HG02981 (cell line): ENCODE results near the gene RIF1.

ENCODE experiments used
- ATAC-seq: cut with Tn5 transposase; IDR thresholded peaks from one replicate; pipeline ENCODE4 v1.9.1; 2021; ENCODE audit warnings: mild to moderate bottlenecking, moderate library complexity; ENCODE audit not compliant: unreplicated experiment

RIF1 gene, protein sequence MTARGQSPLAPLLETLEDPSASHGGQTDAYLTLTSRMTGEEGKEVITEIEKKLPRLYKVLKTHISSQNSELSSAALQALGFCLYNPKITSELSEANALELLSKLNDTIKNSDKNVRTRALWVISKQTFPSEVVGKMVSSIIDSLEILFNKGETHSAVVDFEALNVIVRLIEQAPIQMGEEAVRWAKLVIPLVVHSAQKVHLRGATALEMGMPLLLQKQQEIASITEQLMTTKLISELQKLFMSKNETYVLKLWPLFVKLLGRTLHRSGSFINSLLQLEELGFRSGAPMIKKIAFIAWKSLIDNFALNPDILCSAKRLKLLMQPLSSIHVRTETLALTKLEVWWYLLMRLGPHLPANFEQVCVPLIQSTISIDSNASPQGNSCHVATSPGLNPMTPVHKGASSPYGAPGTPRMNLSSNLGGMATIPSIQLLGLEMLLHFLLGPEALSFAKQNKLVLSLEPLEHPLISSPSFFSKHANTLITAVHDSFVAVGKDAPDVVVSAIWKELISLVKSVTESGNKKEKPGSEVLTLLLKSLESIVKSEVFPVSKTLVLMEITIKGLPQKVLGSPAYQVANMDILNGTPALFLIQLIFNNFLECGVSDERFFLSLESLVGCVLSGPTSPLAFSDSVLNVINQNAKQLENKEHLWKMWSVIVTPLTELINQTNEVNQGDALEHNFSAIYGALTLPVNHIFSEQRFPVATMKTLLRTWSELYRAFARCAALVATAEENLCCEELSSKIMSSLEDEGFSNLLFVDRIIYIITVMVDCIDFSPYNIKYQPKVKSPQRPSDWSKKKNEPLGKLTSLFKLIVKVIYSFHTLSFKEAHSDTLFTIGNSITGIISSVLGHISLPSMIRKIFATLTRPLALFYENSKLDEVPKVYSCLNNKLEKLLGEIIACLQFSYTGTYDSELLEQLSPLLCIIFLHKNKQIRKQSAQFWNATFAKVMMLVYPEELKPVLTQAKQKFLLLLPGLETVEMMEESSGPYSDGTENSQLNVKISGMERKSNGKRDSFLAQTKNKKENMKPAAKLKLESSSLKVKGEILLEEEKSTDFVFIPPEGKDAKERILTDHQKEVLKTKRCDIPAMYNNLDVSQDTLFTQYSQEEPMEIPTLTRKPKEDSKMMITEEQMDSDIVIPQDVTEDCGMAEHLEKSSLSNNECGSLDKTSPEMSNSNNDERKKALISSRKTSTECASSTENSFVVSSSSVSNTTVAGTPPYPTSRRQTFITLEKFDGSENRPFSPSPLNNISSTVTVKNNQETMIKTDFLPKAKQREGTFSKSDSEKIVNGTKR (N-terminal part only)

DNA sequence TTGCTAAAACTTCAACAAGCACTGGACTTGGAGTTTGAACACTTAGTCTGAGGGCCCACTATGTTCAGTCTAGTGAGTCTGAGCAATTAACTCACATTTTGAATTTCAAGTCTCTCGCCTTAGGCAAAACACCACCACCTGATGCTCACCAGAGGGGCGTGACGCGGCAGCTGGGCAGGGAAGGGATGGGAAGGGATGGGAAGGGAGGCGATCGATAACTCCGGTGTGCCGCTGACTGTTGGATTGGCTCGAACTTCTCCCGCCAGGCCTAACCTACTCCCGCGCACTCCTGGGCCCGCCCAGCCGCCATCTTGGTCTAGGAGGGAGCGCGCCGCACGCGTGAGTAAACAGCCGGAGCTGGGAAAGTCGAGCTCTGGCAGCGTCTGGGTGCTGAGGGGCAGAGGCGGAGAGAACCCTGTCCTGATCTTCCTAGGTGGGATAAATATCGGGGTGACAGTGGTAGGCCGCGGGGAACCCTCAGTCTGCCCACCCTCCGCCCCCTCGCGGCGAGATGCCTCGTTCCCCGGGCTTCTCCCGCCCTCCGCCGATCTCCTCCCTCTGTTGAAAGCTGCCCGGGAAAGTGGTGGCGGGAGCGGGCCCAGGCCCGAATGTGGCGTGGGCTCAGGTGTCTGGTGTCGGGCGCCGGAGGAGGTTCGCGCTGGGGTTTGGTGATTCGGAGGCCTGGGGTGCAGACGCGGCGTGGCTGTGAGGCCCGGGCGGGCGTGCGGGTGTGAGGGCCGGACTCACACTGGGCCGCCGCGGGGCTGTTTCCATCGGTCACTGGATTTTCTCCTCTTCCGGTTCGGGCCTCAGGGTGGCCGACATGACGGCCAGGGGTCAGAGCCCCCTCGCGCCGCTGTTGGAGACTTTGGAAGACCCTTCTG is at the start of gene RIF1:
Gene RIF1 (plus strand): TSS at position 302 of the 884 bp plus-strand sequence. CDS start 522 bp downstream, at position 824.
- peak; percentile 89 for ATAC-seq

DNA sequence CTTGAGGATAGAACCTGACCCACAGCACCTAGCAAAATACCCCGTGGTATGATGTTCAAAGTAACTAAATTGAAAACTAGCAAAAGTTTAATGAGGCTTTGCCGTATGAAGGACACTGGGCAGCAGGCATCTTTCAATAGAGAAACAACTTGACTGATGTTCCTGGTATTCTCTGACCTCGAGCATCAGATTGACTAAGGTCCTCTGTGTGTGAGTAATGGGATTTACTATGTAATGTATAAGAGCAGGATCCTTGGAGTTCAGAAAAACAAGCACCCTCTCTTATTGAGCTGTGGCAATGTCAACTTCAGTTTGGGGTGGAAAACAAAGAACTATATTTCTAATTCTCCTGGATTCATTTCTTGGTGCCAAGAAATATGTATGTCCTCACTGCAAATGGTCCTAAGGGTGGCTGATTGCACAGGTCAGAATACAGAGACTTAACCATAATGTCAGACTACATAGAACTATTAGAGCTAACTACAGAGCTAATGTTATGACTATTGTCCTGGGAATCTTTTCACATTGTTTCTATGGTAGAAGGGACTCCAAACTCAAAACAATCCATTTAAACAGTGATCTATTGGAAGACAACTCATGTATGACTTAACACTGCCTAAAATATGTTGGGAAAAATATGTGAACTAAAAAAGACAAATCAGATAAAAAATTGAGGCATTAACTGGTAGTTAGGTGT is 47.9 kb upstream of the RIF1 start:
- no peak for ATAC-seq

DNA sequence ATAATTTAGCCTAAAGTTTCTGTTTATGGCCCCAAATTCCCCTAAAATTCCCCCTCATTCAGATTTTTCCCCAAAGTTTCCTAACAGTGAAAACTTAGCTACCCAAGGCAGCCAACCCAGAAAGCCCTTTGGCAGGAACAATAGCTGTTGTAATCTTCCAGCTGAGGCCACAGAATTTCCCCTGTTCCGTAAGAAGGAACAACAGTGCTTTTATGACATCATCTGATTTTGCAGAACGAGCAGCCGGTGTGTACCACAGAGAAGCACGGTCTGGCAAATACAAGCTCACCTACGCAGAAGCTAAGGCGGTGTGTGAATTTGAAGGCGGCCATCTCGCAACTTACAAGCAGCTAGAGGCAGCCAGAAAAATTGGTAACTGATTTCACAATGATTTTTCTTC is 46.0 kb upstream of the RIF1 start:
- ATAC-seq, result peak; percentile 74

DNA sequence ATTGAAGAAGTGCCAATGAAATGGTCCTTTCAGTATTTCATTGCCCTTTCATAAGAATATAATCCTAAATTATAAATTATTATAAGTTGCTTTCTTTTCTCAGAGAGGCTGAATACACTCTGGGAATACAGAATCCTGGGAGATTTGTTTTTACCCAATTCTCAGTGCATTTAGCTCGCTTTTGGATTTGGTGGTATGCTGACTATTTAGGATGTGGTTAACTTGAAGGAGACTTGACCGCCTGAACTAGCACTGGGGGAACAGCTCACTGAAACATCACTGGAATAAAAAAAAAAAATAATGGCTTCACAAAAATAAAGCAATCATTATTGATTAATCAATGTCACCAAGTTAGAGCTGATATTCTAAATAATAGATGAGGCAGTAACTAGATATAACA is 42.1 kb upstream of the RIF1 start:
- ATAC-seq, result no peak

DNA sequence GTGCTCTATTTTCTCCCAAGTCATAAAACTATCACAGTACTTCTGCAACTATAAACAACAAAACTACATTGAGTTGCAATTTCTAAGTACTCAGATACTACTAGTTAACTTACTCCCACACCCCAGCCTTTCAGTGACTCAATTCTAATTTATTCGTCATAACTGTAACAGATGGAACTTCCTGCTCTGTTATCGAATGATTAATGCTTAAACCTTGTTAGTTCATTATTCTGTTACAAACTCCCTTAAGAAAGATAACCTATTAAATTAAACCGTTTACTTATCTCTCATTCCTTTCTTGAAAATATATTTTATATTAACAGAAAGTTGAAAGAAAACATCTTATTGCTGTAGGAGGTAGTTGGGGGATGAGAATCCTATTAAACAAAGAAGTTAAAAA is 35.3 kb upstream of the RIF1 start:
- peak; percentile 99 for ATAC-seq

DNA sequence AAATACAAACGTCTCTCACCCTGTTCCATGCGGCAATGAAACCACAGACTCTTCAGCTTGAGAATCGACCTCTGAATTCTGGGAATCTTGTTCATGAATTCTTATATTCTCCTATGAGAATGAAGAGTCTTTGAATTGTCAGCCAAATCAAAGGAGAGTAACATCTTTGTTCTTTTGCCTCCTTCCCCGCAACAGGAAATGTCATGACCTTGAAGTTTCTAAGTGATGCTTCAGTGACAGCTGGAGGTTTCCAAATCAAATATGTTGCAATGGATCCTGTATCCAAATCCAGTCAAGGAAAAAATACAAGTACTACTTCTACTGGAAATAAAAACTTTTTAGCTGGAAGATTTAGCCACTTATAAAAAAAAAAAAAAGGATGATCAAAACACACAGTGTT is 30.5 kb upstream of the RIF1 start:
- ATAC-seq, result no peak

DNA sequence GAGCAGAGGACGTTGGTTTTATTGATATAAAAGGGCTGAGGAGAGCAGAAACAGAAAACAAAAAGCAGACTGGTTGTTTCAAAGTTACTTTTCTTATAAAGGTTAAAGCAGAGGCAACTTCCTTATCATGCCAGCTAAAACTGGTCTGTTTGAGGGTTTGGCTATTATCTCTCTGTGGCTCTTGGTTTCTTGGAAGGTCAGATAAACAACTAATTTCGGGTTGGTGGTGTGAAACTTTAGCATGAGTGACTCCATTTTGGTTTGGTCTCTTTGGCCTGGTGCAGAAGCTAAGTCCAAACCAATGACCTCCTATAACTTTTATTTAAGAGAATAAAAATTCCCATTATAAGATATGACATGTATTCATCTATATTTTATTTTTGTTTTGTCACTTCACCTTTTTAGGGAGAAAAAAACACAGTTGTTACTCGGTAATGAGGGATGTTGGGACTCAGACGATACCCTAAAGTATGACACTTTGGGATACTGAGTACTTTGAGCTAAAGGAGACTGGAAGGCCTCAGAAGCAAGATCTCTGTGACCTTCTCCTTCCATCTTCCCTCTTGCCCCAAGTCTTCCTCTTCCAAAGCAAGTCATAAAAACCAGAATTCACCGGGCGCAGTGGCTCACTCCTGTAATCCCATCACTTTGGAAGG is 29.0 kb upstream of the RIF1 start:
- no peak for ATAC-seq

DNA sequence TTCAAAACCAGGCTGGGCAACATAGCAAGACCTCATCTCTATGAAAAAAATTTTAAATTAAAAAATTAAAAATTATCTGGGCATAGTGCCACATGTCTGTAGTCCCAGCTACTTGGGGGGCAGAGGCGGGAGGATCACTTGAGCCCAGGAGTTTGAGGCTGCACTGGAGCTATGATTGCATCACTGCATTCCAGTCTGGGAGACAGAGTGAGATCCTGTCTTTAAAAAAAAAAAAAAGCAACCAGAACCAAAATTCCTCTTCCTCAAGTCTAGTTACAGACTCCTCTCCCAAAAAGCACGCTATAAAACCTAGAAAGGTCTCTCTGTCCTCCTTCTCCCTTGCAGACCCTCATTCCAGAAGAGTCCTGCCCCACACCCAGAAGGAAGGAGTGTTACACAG is 28.4 kb upstream of the RIF1 start:
- ATAC-seq, result no peak

DNA sequence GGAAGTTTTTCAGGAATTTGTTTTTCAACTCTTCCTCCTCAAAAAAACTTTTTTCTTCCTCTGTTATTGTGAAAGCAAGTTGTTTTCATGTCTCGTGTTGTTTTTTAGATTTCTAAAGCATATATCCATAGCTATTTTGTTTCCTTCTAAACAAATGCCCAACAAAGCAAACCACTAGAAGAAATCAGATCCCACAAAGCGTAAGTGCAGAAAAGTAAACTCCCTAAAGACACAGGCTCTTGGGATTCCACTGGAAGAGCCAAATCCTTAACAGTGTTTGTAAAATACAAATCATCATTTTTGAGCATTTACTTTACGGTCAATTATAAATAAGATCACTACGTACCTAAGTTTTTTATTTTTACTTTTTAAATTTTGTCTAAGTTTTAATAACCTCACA is 21.7 kb upstream of the RIF1 start:
- no peak for ATAC-seq

DNA sequence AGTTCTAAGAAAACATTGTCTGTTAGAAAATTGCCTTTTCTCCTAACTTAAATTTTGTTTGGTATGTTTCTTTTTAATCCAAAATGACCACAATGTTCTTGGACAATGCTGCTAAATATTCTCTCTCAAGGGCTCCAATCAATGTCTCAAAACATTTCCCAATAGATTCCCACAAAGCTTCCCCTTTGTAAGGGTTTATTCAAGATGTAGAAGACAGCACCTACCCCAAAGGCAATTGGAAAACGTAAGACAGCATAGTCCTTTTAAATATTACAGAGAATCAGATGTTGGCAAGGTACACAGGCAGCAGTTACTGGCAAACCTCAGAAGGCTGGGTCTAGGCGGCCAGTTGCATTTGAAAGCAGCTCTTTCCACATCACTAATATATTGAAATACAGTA is 18.3 kb upstream of the RIF1 start:
- ATAC-seq, result no peak

DNA sequence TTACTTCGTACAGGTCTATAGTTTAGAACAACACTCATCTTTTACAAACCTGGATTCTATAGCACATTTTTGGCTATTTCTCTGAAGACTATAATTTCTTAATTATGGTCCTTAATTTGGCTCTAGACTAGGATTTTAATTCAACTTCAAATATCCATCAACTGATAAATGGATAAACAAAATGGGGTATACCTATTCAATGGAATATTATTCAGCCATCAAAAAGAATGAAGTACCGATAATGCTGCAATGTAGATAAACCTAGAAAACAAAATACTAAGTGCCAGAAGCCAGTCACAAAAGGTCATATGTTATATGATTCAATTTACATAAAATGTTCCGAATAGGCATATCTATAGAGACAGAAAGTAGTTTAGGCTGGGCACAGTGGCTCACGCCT is 15.2 kb upstream of the RIF1 start:
- no peak for ATAC-seq

DNA sequence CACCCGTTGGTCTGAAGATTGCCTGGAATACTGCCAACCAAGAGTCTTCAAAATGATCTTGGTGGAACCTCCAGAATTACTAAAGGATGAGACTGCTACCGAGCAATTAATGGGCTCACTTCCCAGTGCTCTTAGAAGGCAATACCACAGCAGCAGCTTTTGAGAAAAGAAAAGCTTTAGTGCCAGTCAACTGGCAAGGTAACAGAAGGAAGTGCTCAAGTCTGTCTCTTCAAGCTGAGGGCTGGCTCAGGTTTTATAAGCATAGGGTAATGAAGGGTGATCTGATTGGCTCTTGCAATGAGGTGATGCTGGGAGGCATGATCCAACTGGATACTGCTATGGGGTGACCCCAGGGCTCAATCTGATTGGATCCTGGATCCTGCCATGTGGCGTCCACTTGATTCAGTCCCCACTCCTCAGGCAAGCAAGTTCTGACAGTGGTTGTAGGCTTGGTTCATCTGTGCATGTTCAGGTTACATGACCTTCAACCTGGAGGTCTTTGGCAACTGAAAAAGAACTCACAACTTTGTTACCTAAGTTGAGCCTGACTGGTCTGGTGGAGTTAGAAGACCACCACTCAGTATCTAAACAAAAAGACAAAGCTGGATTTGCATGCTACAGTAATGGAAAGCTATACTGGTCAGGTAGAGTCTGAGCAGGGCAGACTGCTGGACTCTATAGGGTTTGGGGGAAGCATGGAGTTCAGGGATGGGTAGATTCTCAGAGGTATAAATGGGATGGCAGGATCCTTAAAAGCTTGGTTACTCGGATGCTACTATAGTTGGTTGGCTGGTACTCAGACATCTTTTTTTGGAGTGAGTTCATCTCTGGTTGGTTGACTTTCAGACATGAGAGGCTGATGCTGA is 14.0 kb upstream of the RIF1 start:
- ATAC-seq, result no peak

DNA sequence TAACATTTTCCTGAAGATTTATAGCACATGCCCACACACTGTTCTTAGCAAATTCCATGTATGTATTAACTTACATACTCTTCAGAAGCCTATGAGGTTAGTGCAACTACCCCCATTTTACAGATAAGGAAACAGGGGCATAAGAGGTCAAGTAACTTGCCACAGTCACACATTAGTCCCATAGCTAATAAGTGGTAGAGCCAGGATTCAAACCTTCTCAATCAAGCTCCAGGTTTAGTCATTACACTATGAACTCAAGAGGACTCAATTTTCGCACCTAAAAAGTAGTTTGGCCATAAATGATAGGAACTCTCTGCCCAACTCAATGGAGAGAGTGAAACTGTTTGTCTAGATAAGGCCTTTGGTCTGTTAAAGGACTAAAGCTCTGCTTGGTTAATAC is 9.7 kb upstream of the RIF1 start:
- no peak for ATAC-seq

DNA sequence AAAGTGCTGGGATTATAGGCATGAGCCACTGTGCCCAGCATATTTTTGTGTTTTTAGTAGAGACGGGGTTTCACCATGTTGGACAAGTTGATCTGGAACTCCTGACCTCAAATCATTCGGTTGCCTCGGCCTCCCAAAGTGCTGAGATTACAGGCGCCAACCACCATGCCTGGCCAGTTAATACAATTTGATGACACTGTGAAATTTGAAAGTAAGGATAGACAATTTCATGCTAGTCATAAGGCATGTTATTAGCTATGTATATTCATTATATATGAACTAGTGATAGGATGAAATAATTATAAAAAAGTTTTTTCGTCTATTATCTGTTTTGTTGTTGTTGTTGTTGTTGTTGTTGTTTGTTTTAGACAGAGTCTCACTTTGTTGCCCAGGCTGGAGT is 8.6 kb upstream of the RIF1 start:
- ATAC-seq, result no peak

DNA sequence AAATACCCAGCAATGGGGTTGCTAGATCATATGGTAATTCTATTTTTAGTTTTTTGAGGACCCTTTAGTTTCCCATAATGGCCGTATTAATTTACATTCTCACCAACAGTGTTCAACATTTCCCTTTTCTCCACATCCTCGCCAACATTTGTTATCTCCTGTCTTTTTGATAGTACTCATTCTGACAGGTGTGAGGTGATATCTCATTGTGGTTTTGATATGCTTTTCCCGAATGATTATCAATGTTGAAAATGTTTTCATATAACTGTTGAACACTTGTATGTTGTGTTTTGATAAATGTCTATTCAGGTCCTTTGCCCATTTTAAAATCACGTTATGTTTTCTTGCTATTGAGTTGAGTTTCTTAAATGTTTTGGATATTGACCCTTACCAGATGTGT is 5.8 kb upstream of the RIF1 start:
- no peak for ATAC-seq

DNA sequence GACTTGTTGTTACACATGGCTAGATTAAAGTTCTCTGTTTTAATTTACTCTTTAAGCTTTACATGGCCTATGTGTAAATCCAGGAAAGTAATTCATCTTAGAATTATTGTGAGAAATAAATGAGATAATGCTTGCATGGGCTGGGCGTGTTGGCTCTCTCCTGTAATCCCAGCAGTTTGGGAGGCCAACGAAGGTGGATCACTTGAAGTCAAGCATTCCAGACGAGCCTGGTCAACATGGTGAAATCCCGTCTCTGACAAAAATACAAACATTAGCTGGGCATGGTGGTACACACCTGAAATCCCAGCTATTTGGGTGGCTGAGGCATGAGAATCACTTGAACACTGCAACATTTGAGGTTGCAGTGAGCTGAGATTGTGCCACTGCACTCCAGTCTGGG is 4.3 kb upstream of the RIF1 start:
- no peak for ATAC-seq

DNA sequence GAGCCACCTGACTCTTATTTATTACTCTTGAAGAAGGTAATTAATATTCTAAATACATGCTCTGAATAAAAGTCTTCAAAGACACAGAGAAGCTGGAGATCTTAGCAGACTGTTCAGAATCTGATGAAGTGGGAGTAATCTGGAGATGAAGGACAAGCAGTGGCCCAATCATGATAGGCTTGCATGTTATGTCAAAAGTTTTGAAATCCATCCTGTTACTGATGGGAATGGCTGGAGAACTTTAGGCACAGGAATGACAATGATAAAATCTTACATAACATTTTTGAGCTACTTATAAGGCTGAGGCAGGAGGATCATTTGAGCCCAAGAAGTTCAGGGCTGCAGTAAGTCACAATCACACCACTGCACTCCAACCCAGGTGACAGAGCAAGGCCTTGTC is 2.4 kb upstream of the RIF1 start:
- no peak for ATAC-seq
